DMS53 treated with DMSO at 0.1 percent for 48 hours (cell line): Measurements from ENCODE around the gene WWOX.

Experiments used
- DNase-seq: peaks from one replicate; lab custom pipeline; 2025; ENCODE audit not compliant: unreplicated experiment; lab: John Stamatoyannopoulos, UW

WWOX gene

GRCh38 chr16:78748220-78748929, 648.9 kb downstream of the WWOX start:
- DNase-seq = no peak

- no peak for DNase-seq
Measured at GRCh38 chr16:78749745-78750268, 650.4 kb downstream of the WWOX start.

- no peak for DNase-seq
Measured at GRCh38 chr16:78750611-78751010, 651.2 kb downstream of the WWOX start.

GRCh38 chr16:78751601-78752000, 652.1 kb downstream of the WWOX start:
- DNase-seq = no peak

- no peak for DNase-seq
Measured at GRCh38 chr16:78754713-78755112, 655.3 kb downstream of the WWOX start.

- DNase-seq = no peak
Measured at GRCh38 chr16:78755751-78756661, 656.6 kb downstream of the WWOX start.

GRCh38 chr16:78759596-78759995, 660.1 kb downstream of the WWOX start:
- no peak for DNase-seq

- no peak for DNase-seq
Measured at GRCh38 chr16:78760611-78761010, 661.2 kb downstream of the WWOX start.

- no peak for DNase-seq
Measured at GRCh38 chr16:78761427-78761826, 662.0 kb downstream of the WWOX start.

- no peak for DNase-seq
Measured at GRCh38 chr16:78762222-78762621, 662.8 kb downstream of the WWOX start.

GRCh38 chr16:78763821-78764440, 664.5 kb downstream of the WWOX start:
- no peak for DNase-seq

- DNase-seq = no peak
Measured at GRCh38 chr16:78764478-78764877, 665.0 kb downstream of the WWOX start.

- DNase-seq = no peak
Measured at GRCh38 chr16:78768226-78768625, 668.8 kb downstream of the WWOX start.

- DNase-seq = no peak
Measured at GRCh38 chr16:78768718-78769117, 669.3 kb downstream of the WWOX start.

- DNase-seq = peak; percentile 15
Measured at GRCh38 chr16:78770353-78771091, 671.1 kb downstream of the WWOX start.

GRCh38 chr16:78773291-78773702, 673.8 kb downstream of the WWOX start:
- DNase-seq = no peak

GRCh38 chr16:78773706-78774105, 674.3 kb downstream of the WWOX start:
- no peak for DNase-seq

GRCh38 chr16:78775161-78775561, 675.7 kb downstream of the WWOX start:
- DNase-seq = no peak

- no peak for DNase-seq
Measured at GRCh38 chr16:78778101-78779004, 678.9 kb downstream of the WWOX start.

GRCh38 chr16:78780808-78781207, 681.4 kb downstream of the WWOX start:
- DNase-seq = no peak
